Breast epithelium (tissue), 3 donors: ENCODE results near the gene SLFN13.
"Not testable (repeated sequence)": the region's sequence is repeated elsewhere in the genome, so short reads cannot be mapped to it uniquely, and the experiment has no call there.

ENCODE experiments used
- POLR2A ChIP-seq: fragments of 450-650 bp; IDR thresholded peaks from one replicate; pipeline ENCODE4 v1.6.1; 2016; ENCODE audit warnings: antibody characterized with exemption, mild to moderate bottlenecking, moderate library complexity
- TF ChIP-seq, protein P1 (sequence below), 3 donors: fragments of 450-650 bp; IDR thresholded peaks; one replicate each; pipeline ENCODE4 v1.5.1; 2016 to 2017; ENCODE audit warnings: antibody characterized with exemption in 3 of 3, mild to moderate bottlenecking in 3 of 3, moderate library complexity in 3 of 3

GRCh38 chr17:35454035-35454434 lies 5.5 kb upstream of the SLFN13 start:
- TF ChIP-seq, protein P1, sequence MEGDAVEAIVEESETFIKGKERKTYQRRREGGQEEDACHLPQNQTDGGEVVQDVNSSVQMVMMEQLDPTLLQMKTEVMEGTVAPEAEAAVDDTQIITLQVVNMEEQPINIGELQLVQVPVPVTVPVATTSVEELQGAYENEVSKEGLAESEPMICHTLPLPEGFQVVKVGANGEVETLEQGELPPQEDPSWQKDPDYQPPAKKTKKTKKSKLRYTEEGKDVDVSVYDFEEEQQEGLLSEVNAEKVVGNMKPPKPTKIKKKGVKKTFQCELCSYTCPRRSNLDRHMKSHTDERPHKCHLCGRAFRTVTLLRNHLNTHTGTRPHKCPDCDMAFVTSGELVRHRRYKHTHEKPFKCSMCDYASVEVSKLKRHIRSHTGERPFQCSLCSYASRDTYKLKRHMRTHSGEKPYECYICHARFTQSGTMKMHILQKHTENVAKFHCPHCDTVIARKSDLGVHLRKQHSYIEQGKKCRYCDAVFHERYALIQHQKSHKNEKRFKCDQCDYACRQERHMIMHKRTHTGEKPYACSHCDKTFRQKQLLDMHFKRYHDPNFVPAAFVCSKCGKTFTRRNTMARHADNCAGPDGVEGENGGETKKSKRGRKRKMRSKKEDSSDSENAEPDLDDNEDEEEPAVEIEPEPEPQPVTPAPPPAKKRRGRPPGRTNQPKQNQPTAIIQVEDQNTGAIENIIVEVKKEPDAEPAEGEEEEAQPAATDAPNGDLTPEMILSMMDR (IDR thresholded peaks at IDR 0.05): not testable (repeated sequence)
- not testable (repeated sequence) for TF ChIP-seq POLR2A
